ENCODE data around the gene LIN52. TPM values are rescaled to one million over a fixed set of nuclear protein-coding genes. Genes with fewer than 3 reads are reported as not detected.

LIN52 gene, protein sequence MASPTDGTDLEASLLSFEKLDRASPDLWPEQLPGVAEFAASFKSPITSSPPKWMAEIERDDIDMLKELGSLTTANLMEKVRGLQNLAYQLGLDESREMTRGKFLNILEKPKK
- total RNA-seq (2021) = 15.1 and 16.9 TPM in 2 replicates
- percentile 79 among the genes with signal in this experiment for Bru-seq, nascent RNA
- percentile 78 among the genes with signal in this experiment for BruChase-seq, experiment 1, labeled RNA remaining after a 2-hour chase
- BruChase-seq, experiment 2, labeled RNA remaining after a 6-hour chase = percentile 79 among the genes with signal in this experiment
- long read RNA-seq, transcript LIN52-205 (6 exons, 2,776 nt) = major isoform, 15 of 40 reads
- long read RNA-seq, partial matches to known transcripts = 3 of 40 reads
- long read RNA-seq, other reads (novel, unspliced or antisense) = 19 of 40 reads

DNA sequence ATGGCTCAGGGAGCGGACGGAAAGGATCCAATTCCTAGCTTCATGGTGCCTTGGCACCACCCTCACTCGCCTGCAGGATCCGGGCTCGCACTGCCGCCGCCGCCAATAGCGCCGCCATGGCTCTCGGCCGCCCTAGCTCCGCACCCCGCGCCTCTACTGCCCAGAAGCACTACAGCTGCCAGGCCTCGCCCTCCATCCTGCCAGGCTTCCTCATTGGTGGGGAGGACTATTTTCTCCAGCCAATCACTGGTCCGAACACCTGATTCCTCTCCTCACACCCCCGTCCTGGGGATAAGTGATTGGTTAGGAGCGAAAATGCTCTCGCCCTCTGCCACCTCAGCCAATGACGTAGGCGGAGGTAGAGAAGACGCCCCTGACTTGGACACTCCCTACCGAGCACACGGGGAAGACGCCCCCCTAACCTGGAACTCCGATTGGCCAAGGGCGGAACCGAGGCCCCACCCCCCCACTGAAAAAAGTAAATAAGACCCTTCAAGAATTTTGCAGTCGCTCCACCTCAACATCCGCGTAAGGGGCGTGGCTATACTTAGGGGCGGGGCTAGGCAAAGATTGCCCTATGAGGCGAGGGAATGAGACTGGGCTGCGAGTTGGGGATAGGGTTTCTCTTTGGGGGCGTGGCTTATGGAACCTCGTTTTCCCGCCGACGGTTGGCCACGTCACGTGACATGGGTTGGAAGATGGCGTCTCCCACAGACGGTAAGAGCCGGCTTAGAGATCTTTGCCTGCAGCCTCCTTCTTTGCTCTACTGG lies at the start of gene LIN52, which contains the start of gene ALDH6A1:
LIN52 (plus strand) TSS at position 680 of the 770 bp plus-strand sequence; CDS start at position 699, 19 bp downstream.
ALDH6A1 (minus strand) TSS at position 177 of the 770 bp plus-strand sequence; CDS start at position 118, 59 bp downstream.
- Histone ChIP-seq H3K27ac (ENCODE audit: low read depth, low read length, poor library complexity, severe bottlenecking) (peak within 1 kb of the TSS; percentile 82), H3K4me1 (ENCODE audit: insufficient read depth, low read length, poor library complexity, severe bottlenecking) (peaks cover 8% of the 10 kb centered on the region), H3K27me3 (replicated peaks; ENCODE audit: insufficient read depth, low read depth, low read length, poor library complexity) (no peaks in the 10 kb centered on the region), H3K36me3 (ENCODE audit: insufficient read depth, low read length, poor library complexity, severe bottlenecking) (no peaks in the 10 kb centered on the region), H3K4me3 (ENCODE audit: low read depth, low read length, poor library complexity, severe bottlenecking) (peak within 1 kb of the TSS; percentile 73), H3K9me3 (ENCODE audit: low read depth, low read length, poor library complexity, severe bottlenecking) (no peaks in the 10 kb centered on the region)
- TF ChIP-seq, protein P1, sequence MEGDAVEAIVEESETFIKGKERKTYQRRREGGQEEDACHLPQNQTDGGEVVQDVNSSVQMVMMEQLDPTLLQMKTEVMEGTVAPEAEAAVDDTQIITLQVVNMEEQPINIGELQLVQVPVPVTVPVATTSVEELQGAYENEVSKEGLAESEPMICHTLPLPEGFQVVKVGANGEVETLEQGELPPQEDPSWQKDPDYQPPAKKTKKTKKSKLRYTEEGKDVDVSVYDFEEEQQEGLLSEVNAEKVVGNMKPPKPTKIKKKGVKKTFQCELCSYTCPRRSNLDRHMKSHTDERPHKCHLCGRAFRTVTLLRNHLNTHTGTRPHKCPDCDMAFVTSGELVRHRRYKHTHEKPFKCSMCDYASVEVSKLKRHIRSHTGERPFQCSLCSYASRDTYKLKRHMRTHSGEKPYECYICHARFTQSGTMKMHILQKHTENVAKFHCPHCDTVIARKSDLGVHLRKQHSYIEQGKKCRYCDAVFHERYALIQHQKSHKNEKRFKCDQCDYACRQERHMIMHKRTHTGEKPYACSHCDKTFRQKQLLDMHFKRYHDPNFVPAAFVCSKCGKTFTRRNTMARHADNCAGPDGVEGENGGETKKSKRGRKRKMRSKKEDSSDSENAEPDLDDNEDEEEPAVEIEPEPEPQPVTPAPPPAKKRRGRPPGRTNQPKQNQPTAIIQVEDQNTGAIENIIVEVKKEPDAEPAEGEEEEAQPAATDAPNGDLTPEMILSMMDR (conservative IDR thresholded peaks at IDR 0.05; ENCODE audit: low read depth, low read length) = no peak; the same call in 1 of the 2 replicates
- TF ChIP-seq EZH2 (IDR thresholded peaks at IDR 0.05; ENCODE audit: borderline replicate concordance, low read depth, low read length, poor library complexity, severe bottlenecking) = no peak
- intact Hi-C loops (cut with micrococcal nuclease; ENCODE audit: unreplicated experiment) = no loop called here
- ChIA-PET POLR2A (ENCODE audit: low non-redundant PET) (no interaction called here), CTCF (no interaction called here)
- no TSS peak for BruUV-seq (replicated peaks)
- peak; percentile 100 for DNase-seq (ENCODE audit: low spot score)

DNA sequence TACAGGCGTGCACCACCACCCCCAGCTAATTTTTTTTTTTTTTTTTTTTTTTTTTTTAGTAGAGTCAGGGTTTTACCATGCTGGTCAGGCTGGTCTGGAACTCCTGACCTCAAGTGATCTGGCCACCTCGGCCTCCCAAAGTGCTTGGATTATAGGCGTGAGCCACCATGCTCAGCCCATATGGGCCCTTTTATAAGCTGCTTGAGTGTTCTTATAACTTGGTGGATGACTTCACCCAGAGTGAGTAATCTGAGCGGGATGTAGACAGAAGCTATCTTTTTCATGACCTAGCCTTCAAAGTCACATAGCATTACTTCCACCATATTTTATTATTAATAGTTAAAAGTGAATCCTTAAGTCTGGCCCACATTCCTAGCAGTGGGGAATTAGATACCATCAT lies 49.2 kb upstream of the LIN52 start:
- CTCF ChIA-PET = interaction anchor here (0.6 kb wide), 1 partner anchor 128 kb away, joined by 4 read pairs; no protein-coding TSS in a partner anchor
- no peak for TF ChIP-seq EZH2 (IDR thresholded peaks at IDR 0.05; ENCODE audit: borderline replicate concordance, low read depth, low read length, poor library complexity, severe bottlenecking)
- TF ChIP-seq, protein P1 (conservative IDR thresholded peaks at IDR 0.05; ENCODE audit: low read depth, low read length) = no peak
- POLR2A ChIA-PET (ENCODE audit: low non-redundant PET) = no interaction called here
- no peak overlapping the region for H3K4me3 ChIP-seq (ENCODE audit: low read depth, low read length, poor library complexity, severe bottlenecking)
- no peaks in the 10 kb centered on the region for H3K36me3 ChIP-seq (ENCODE audit: insufficient read depth, low read length, poor library complexity, severe bottlenecking)
- no peak overlapping the region for H3K27ac ChIP-seq (ENCODE audit: low read depth, low read length, poor library complexity, severe bottlenecking)
- no peaks in the 10 kb centered on the region for H3K4me1 ChIP-seq (ENCODE audit: insufficient read depth, low read length, poor library complexity, severe bottlenecking)
- no TSS peak for BruUV-seq (replicated peaks)
- intact Hi-C loops (cut with micrococcal nuclease; ENCODE audit: unreplicated experiment) = loop anchor here (5.0 kb wide), 1 partner anchor 528 kb away; no protein-coding TSS in a partner anchor
- no peak for DNase-seq (ENCODE audit: low spot score)
- no peaks in the 10 kb centered on the region for H3K9me3 ChIP-seq (ENCODE audit: low read depth, low read length, poor library complexity, severe bottlenecking)
- no peaks in the 10 kb centered on the region for H3K27me3 ChIP-seq (replicated peaks; ENCODE audit: insufficient read depth, low read depth, low read length, poor library complexity)

DNA sequence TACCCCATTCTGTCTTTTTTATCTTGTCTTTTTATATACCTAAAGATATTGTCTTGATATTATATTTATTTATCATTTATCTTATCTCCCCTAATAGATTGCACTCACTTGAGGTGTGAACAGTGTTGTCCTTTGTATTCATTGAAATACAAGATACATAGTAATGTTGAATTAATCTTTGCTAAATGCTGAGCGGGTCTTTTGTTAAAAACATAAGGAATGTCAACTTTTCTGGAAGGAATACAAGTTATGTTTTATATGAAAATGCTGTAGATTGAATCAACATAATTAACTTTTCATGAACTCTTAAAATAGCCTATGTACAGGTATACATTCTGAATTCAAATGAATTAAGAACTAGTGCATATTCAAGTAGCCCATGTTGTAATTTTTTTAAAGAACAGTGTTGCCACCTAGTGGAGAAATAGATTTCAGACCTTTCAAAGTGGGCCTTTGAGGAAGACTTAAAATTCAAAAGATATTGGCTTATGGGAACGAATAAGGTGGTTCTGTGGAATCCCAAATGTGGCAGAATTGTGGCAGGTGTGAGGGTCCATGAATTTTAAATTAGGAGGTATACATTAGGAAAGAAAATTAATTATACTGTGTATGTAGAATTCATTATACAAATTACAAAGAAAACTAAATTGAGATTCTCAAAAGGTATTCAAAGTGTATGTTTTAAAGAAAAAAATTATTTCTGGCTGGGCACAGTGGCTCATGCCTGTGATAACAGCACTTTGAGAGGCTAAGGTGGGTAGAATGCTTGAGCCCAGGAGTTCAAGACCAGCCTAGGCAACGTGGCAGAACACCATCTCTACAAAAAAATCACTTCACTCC lies 46.5 kb upstream of the LIN52 start:
- POLR2A ChIA-PET (ENCODE audit: low non-redundant PET) = no interaction called here
- no peaks in the 10 kb centered on the region for H3K27me3 ChIP-seq (replicated peaks; ENCODE audit: insufficient read depth, low read depth, low read length, poor library complexity)
- DNase-seq (ENCODE audit: low spot score) = peak; percentile 79
- no peak overlapping the region for H3K27ac ChIP-seq (ENCODE audit: low read depth, low read length, poor library complexity, severe bottlenecking)
- no peaks in the 10 kb centered on the region for H3K4me1 ChIP-seq (ENCODE audit: insufficient read depth, low read length, poor library complexity, severe bottlenecking)
- CTCF ChIA-PET = interaction anchor here (0.6 kb wide), 1 partner anchor 187 kb away, joined by 6 read pairs; the partner anchor contains the start of gene PTGR2
- no TSS peak for BruUV-seq (replicated peaks)
- no peak overlapping the region for H3K4me3 ChIP-seq (ENCODE audit: low read depth, low read length, poor library complexity, severe bottlenecking)
- intact Hi-C loops (cut with micrococcal nuclease; ENCODE audit: unreplicated experiment) = loop anchor here (2.0 to 5.0 kb wide), 2 partner anchors 309 to 531 kb away; no protein-coding TSS in a partner anchor
- no peak for TF ChIP-seq EZH2 (IDR thresholded peaks at IDR 0.05; ENCODE audit: borderline replicate concordance, low read depth, low read length, poor library complexity, severe bottlenecking)
- TF ChIP-seq, protein P1 (conservative IDR thresholded peaks at IDR 0.05; ENCODE audit: low read depth, low read length) = peak; percentile 75
- no peaks in the 10 kb centered on the region for H3K9me3 ChIP-seq (ENCODE audit: low read depth, low read length, poor library complexity, severe bottlenecking)
- no peaks in the 10 kb centered on the region for H3K36me3 ChIP-seq (ENCODE audit: insufficient read depth, low read length, poor library complexity, severe bottlenecking)

Data from A673 (cell line).